ENCODE data around the gene PDE8A.

Gene PDE8A

GRCh38 chr15:84981711-84982300, at the start of gene PDE8A:
Gene PDE8A, plus strand, starts transcription at chr15:84981856. Its CDS starts 307 bp downstream, at chr15:84982163.
- no peak for FAIRE-seq
- DNase-seq (ENCODE audit: insufficient read length, low spot score) = peak; percentile 31

GRCh38 chr15:84934942-84935729, 46.5 kb upstream of the PDE8A start:
- FAIRE-seq (no peak), DNase-seq (ENCODE audit: insufficient read length, low spot score) (no peak)

GRCh38 chr15:84937144-84937543, 44.5 kb upstream of the PDE8A start:
- DNase-seq (ENCODE audit: insufficient read length, low spot score) (no peak), FAIRE-seq (no peak)

GRCh38 chr15:84938726-84939125, 42.9 kb upstream of the PDE8A start:
- DNase-seq (ENCODE audit: insufficient read length, low spot score) = no peak
- FAIRE-seq = no peak

GRCh38 chr15:84940399-84940798, 41.3 kb upstream of the PDE8A start:
- FAIRE-seq = no peak
- no peak for DNase-seq (ENCODE audit: insufficient read length, low spot score)

- DNase-seq (ENCODE audit: insufficient read length, low spot score) = no peak
- no peak for FAIRE-seq
These were observed 39.2 kb upstream of the PDE8A start for GRCh38 chr15:84942456-84942855.

- no peak for FAIRE-seq
- no peak for DNase-seq (ENCODE audit: insufficient read length, low spot score)
These were observed 37.3 kb upstream of the PDE8A start for GRCh38 chr15:84944311-84944710.

- no peak for DNase-seq (ENCODE audit: insufficient read length, low spot score)
- no peak for FAIRE-seq
These were observed 36.8 kb upstream of the PDE8A start for GRCh38 chr15:84944861-84945260.

GRCh38 chr15:84946772-84947489, 34.7 kb upstream of the PDE8A start:
- DNase-seq (ENCODE audit: insufficient read length, low spot score) (no peak), FAIRE-seq (no peak)

GRCh38 chr15:84947947-84948830, 33.5 kb upstream of the PDE8A start:
- DNase-seq (ENCODE audit: insufficient read length, low spot score) (no peak), FAIRE-seq (no peak)

GRCh38 chr15:84949043-84949442, 32.6 kb upstream of the PDE8A start:
- DNase-seq (ENCODE audit: insufficient read length, low spot score) = no peak
- no peak for FAIRE-seq

- FAIRE-seq = no peak
- DNase-seq (ENCODE audit: insufficient read length, low spot score) = no peak
These were observed 31.6 kb upstream of the PDE8A start for GRCh38 chr15:84949845-84950569.

- DNase-seq (ENCODE audit: insufficient read length, low spot score) (no peak), FAIRE-seq (no peak)
These were observed 31.0 kb upstream of the PDE8A start for GRCh38 chr15:84950570-84951111.

GRCh38 chr15:84951736-84952135, 29.9 kb upstream of the PDE8A start:
- FAIRE-seq (no peak), DNase-seq (ENCODE audit: insufficient read length, low spot score) (no peak)

- no peak for DNase-seq (ENCODE audit: insufficient read length, low spot score)
- FAIRE-seq = no peak
These were observed 28.5 kb upstream of the PDE8A start for GRCh38 chr15:84953136-84953535.

GRCh38 chr15:84953726-84954125, 27.9 kb upstream of the PDE8A start:
- FAIRE-seq (no peak), DNase-seq (ENCODE audit: insufficient read length, low spot score) (no peak)

GRCh38 chr15:84955089-84955848, 26.4 kb upstream of the PDE8A start:
- FAIRE-seq = peak; percentile 57
- peak; percentile 33 for DNase-seq (ENCODE audit: insufficient read length, low spot score)

GRCh38 chr15:84956199-84956598, 25.5 kb upstream of the PDE8A start:
- no peak for FAIRE-seq
- no peak for DNase-seq (ENCODE audit: insufficient read length, low spot score)

Measured in GM19239 (cell line).